Tibial nerve (tissue), 4 donors: ENCODE results near the gene TMEM217. TPM values are rescaled to one million over a fixed set of nuclear protein-coding genes. Genes with fewer than 3 reads are reported as not detected.

Experiments used
- DNase-seq, 2 donors: peaks; one replicate each; pipeline ENCODE4 v3.0.0-alpha.2; 2019; ENCODE audit warnings: low spot score in 2 of 2
- H3K27ac ChIP-seq, 4 donors: fragments of 200-600 bp; sonication (generic) in 3 of 4; one replicate each; pipeline ENCODE4 v1.5.1; 2017 to 2019; ENCODE audit warnings: mild to moderate bottlenecking in 1 of 4
- H3K27me3 ChIP-seq, 2 donors: fragments of 200-600 bp; sonication (generic) in 1 of 2; one replicate each; pipeline versions ENCODE4 v1.5.1 to v1.6.0; 2017 to 2019
- H3K36me3 ChIP-seq, 3 donors: fragments of 200-600 bp; sonication (generic); one replicate each; pipeline ENCODE4 v1.5.1; 2018 to 2019
- H3K4me1 ChIP-seq, 4 donors: fragments of 200-600 bp; sonication (generic) in 3 of 4; one replicate each; pipeline ENCODE4 v1.5.1; 2017 to 2019
- H3K4me3 ChIP-seq, 4 donors: fragments of 200-600 bp; sonication (generic) in 3 of 4; one replicate each; pipeline ENCODE4 v1.5.1; 2017 to 2019; ENCODE audit warnings: mild to moderate bottlenecking in 1 of 4, moderate library complexity in 1 of 4
- H3K9me3 ChIP-seq, 4 donors: fragments of 200-600 bp; sonication (generic) in 3 of 4; one replicate each; pipeline ENCODE4 v1.5.1; 2017 to 2019
- CTCF ChIP-seq, 5 experiments: fragments of 200-600 bp in 3 of 5; fragments of 450-650 bp in 2 of 5; sonication (generic) in 3 of 5; IDR thresholded peaks; one replicate each; pipeline ENCODE4 v1.5.1; 2016 to 2019; ENCODE audit warnings: antibody characterized with exemption in 5 of 5, mild to moderate bottlenecking in 3 of 5, moderate library complexity in 2 of 5
- EP300 ChIP-seq, 2 donors: sonication (generic); formaldehyde crosslinking; IDR thresholded peaks; one replicate each; pipeline ENCODE4 v1.6.1; 2017; ENCODE audit warnings: antibody characterized with exemption in 2 of 2, mild to moderate bottlenecking in 1 of 2
- POLR2A ChIP-seq, 2 donors: fragments of 450-650 bp; IDR thresholded peaks; one replicate each; pipeline ENCODE4 v1.6.1; 2017; ENCODE audit warnings: antibody characterized with exemption in 2 of 2, mild to moderate bottlenecking in 2 of 2, moderate library complexity in 2 of 2
- whole genome bisulfite sequencing, 2 donors: methylation state at CpG; one replicate each; pipeline ENCODE4 v1.1.5; 2018; 5-methylcytosine and 5-hydroxymethylcytosine counted together
- total RNA-seq, 4 donors: library from RNA; depleted of rRNA; stranded (reverse); fragments of >200 nt; gene quantifications; one replicate each; pipeline ENCODE4 v1.1.0, GENCODE V29; 2016

The TMEM217 gene
- total RNA-seq, 4 donors from 2014 or later, result 0.39 to 1.2 TPM; not detected in 2

DNA sequence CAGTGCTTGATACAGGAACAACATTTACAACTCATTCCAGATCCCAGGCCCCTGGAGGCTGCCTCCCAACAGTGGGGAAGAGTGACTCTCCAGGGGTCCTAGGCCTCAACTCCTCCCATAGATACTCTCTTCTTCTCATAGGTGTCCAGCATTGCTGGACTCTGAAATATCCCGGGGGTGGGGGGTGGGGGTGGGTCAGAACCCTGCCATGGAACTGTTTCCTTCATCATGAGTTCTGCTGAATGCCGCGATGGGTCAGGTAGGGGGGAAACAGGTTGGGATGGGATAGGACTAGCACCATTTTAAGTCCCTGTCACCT, 83.8 kb downstream of the TMEM217 start:
- H3K9me3 ChIP-seq, result no peaks in the 10 kb centered on the region
- no peak overlapping the region for H3K4me3 ChIP-seq
- TF ChIP-seq CTCF (IDR thresholded peaks at IDR 0.05) (no peak), POLR2A (IDR thresholded peaks at IDR 0.05) (no peak), EP300 (IDR thresholded peaks at IDR 0.05) (no peak)
- peaks cover 0 to 31% (median 18%) of the 10 kb centered on the region in 3 donors for H3K36me3 ChIP-seq
- H3K4me1 ChIP-seq, result peaks cover 0 to 35% (median 8%) of the 10 kb centered on the region in 4 donors
- peak overlapping the region in 1 of 4 donors; percentile 33 for H3K27ac ChIP-seq
- no peak for DNase-seq
- no peaks in the 10 kb centered on the region for H3K27me3 ChIP-seq
- 70 to 80% methylated on average over 3 of the region's 3 CpGs for WGBS, 2 donors

DNA sequence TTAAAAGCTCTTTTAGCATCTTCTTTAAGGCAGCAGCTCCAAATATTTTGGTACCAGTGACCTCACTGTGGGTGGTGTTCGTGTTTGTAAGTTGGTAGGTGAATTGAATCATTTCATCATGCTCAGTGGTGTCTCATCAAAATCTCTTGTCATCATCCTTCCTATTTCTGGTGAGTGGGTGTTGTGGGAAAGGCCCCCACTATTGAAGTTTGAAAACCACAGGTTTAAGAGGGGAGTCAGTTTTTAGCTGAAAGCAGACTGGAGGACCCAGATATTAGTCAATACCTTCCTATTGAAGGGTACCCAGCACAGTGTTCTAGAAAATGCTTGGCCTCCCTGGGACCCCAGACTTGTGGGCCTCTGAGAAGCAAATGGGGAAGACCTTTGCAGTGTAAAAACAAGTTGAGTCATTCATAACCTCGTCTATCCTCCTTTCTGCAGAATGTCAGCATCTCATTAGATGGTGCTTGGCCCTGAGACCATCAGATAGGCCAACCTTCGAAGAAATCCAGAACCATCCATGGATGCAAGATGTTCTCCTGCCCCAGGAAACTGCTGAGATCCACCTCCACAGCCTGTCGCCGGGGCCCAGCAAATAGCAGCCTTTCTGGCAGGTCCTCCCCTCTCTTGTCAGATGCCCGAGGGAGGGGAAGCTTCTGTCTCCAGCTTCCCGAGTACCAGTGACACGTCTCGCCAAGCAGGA, 84.3 kb downstream of the TMEM217 start:
- Histone ChIP-seq H3K4me1 (peaks cover 0 to 40% (median 8%) of the 10 kb centered on the region in 4 donors), H3K36me3 (peaks cover 0 to 31% (median 18%) of the 10 kb centered on the region in 3 donors), H3K27ac (peak overlapping the region in 1 of 4 donors; percentile 33), H3K27me3 (no peaks in the 10 kb centered on the region), H3K4me3 (no peak overlapping the region), H3K9me3 (no peaks in the 10 kb centered on the region)
- TF ChIP-seq CTCF (IDR thresholded peaks at IDR 0.05), result no peak
- no peak for TF ChIP-seq POLR2A (IDR thresholded peaks at IDR 0.05)
- TF ChIP-seq EP300 (IDR thresholded peaks at IDR 0.05), result no peak
- WGBS, 2 donors, result 66 to 70% methylated on average over 9 of the region's 9 CpGs
- no peak for DNase-seq

DNA sequence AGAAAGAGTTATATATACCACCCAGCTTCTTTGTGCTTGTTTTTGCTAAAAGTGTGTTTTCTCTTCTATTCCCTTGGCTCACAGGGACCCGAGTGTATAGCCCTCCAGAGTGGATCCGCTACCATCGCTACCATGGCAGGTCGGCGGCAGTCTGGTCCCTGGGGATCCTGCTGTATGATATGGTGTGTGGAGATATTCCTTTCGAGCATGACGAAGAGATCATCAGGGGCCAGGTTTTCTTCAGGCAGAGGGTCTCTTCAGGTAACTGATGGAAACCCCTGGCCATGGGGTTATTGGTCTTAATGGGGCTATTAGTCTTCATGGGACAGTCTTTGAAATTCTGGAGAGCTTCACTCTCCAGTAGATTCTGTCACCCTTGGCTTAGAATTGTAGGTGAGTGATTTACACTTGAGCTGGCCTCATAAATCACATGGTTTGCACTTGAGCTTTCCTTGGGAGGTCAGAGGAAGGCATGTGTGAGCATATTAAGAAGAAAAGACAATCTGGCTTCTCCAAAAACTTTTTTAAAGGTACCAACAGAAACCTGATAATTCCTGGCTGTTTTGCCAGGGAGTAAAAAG, 84.9 kb downstream of the TMEM217 start:
- H3K4me3 ChIP-seq, result peak overlapping the region in 1 of 4 donors; percentile 78
- peak overlapping the region in 2 of 4 donors; percentile 13 to 97 for H3K27ac ChIP-seq
- WGBS, 2 donors, result 81 to 82% methylated on average over 7 of the region's 7 CpGs
- peaks cover 0 to 31% (median 18%) of the 10 kb centered on the region in 3 donors for H3K36me3 ChIP-seq
- H3K9me3 ChIP-seq, result no peaks in the 10 kb centered on the region
- DNase-seq, result no peak
- peaks cover 0 to 46% (median 8%) of the 10 kb centered on the region in 4 donors for H3K4me1 ChIP-seq
- no peaks in the 10 kb centered on the region for H3K27me3 ChIP-seq
- no peak for TF ChIP-seq EP300 (IDR thresholded peaks at IDR 0.05)
- TF ChIP-seq POLR2A (IDR thresholded peaks at IDR 0.05), result no peak
- TF ChIP-seq CTCF (IDR thresholded peaks at IDR 0.05), result no peak

GRCh38 chr6:37171970-37172812, 85.8 kb downstream of the TMEM217 start:
- Histone ChIP-seq H3K4me3 (peak overlapping the region; percentile 65 to 97 (median 80)), H3K4me1 (peaks cover 0 to 46% (median 8%) of the 10 kb centered on the region in 4 donors), H3K27me3 (no peaks in the 10 kb centered on the region), H3K36me3 (peaks cover 0 to 31% (median 18%) of the 10 kb centered on the region in 3 donors), H3K9me3 (no peaks in the 10 kb centered on the region), H3K27ac (peak overlapping the region; percentile 72 to 97 (median 82))
- WGBS, 2 donors, result 9 to 13% methylated on average over 17 of the region's 17 CpGs
- TF ChIP-seq POLR2A (IDR thresholded peaks at IDR 0.05) (no peak), EP300 (IDR thresholded peaks at IDR 0.05) (peak; percentile 57 to 73), CTCF (IDR thresholded peaks at IDR 0.05) (peak; percentile 82 to 97 (median 94))
- peak; percentile 87 to 98 for DNase-seq
